Liver (tissue), 9 donors: Measurements from ENCODE around the gene PPL. TPM values are rescaled to one million over a fixed set of nuclear protein-coding genes. Genes with fewer than 3 reads are reported as not detected.

ENCODE experiments used
- DNase-seq: peaks from one replicate; pipeline ENCODE4 v3.0.0-alpha.2; 2017; ENCODE audit warnings: low spot score
- H3K27ac ChIP-seq, 2 donors: one replicate each; pipeline ENCODE4 v1.7.0; 2013; ENCODE audit warnings: inconsistent platforms in 2 of 2, low read length in 2 of 2, control low read depth in 1 of 2, low read depth in 1 of 2, mild to moderate bottlenecking in 1 of 2
- H3K27me3 ChIP-seq, 4 donors: one replicate each; pipeline versions ENCODE4 v1.6.1 to v1.7.0; 2013; ENCODE audit warnings: low read length in 3 of 4, inconsistent platforms in 1 of 4, mild to moderate bottlenecking in 1 of 4, moderate library complexity in 1 of 4; ENCODE audit not compliant: control insufficient read depth in 4 of 4, insufficient read depth in 4 of 4
- H3K36me3 ChIP-seq, 4 donors: one replicate each; pipeline versions ENCODE4 v1.6.1 to v1.7.0; 2013; ENCODE audit warnings: low read length in 3 of 4, mild to moderate bottlenecking in 3 of 4, low read depth in 1 of 4, moderate library complexity in 1 of 4; ENCODE audit not compliant: control insufficient read depth in 4 of 4, insufficient read depth in 3 of 4
- H3K4me1 ChIP-seq, 4 donors: one replicate each; pipeline versions ENCODE4 v1.6.1 to v1.7.0; 2013; ENCODE audit warnings: low read length in 3 of 4, mild to moderate bottlenecking in 3 of 4, moderate library complexity in 1 of 4; ENCODE audit not compliant: control insufficient read depth in 4 of 4, insufficient read depth in 4 of 4
- H3K4me3 ChIP-seq, 3 donors: one replicate each; pipeline versions ENCODE4 v1.6.1 to v1.7.0; 2013; ENCODE audit warnings: low read length in 3 of 3, control low read depth in 1 of 3, low read depth in 1 of 3, mild to moderate bottlenecking in 1 of 3
- H3K9ac ChIP-seq, 2 donors: one replicate each; pipeline ENCODE4 v1.7.0; 2013; ENCODE audit warnings: low read length in 2 of 2, mild to moderate bottlenecking in 2 of 2, moderate library complexity in 2 of 2, control low read depth in 1 of 2, low read depth in 1 of 2
- H3K9me3 ChIP-seq, 4 donors: one replicate each; pipeline versions ENCODE4 v1.6.1 to v1.7.0; 2013; ENCODE audit warnings: low read length in 3 of 4; ENCODE audit not compliant: control insufficient read depth in 4 of 4
- ATF3 ChIP-seq: IDR thresholded peaks from 2 replicates; pipeline ENCODE4 v1.6.1; 2016; ENCODE audit warnings: antibody characterized with exemption
- CTCF ChIP-seq: fragments of 150-350 bp; IDR thresholded peaks from 2 replicates; pipeline ENCODE4 v1.5.1; 2017; ENCODE audit warnings: improper control_type of control experiment, low read depth, low read length; ENCODE audit not compliant: missing input control
- FOXA1 ChIP-seq: IDR thresholded peaks from 2 replicates; pipeline ENCODE4 v1.6.1; 2016; ENCODE audit warnings: antibody characterized with exemption
- FOXA2 ChIP-seq: IDR thresholded peaks from 2 replicates; pipeline ENCODE4 v1.6.1; 2016; ENCODE audit warnings: antibody characterized with exemption
- GABPA ChIP-seq, 2 donors: IDR thresholded peaks in 1 of 2; conservative IDR thresholded peaks in 1 of 2; 2 replicates each; pipeline ENCODE4 v1.6.1; 2016; ENCODE audit warnings: antibody characterized with exemption in 2 of 2, mild to moderate bottlenecking in 1 of 2, moderate library complexity in 1 of 2
- HNF4A ChIP-seq, 2 donors: conservative IDR thresholded peaks; 2 replicates each; pipeline ENCODE4 v1.6.1; 2016; ENCODE audit warnings: antibody characterized with exemption in 2 of 2, mild to moderate bottlenecking in 2 of 2
- HNF4G ChIP-seq: IDR thresholded peaks from 2 replicates; pipeline ENCODE4 v1.6.1; 2016; ENCODE audit warnings: antibody characterized with exemption
- JUND ChIP-seq, 2 donors: IDR thresholded peaks; 2 replicates each; pipeline ENCODE4 v1.6.1; 2016; ENCODE audit warnings: antibody characterized with exemption in 2 of 2
- MAX ChIP-seq: IDR thresholded peaks from 2 replicates; pipeline ENCODE4 v1.6.1; 2016; ENCODE audit warnings: antibody characterized with exemption
- NR2F2 ChIP-seq: IDR thresholded peaks from 2 replicates; pipeline ENCODE4 v1.6.1; 2016; ENCODE audit warnings: antibody characterized with exemption
- REST ChIP-seq: IDR thresholded peaks from 2 replicates; pipeline ENCODE4 v1.6.1; 2016; ENCODE audit warnings: antibody characterized with exemption, mild to moderate bottlenecking
- RXRA ChIP-seq, 2 donors: IDR thresholded peaks; 2 replicates each; pipeline ENCODE4 v1.6.1; 2017 to 2018; ENCODE audit warnings: antibody characterized with exemption in 2 of 2, mild to moderate bottlenecking in 1 of 2
- SP1 ChIP-seq: IDR thresholded peaks from 2 replicates; pipeline ENCODE4 v1.6.1; 2018; ENCODE audit warnings: antibody characterized with exemption, mild to moderate bottlenecking
- YY1 ChIP-seq: IDR thresholded peaks from 2 replicates; pipeline ENCODE4 v1.6.1; 2016; ENCODE audit warnings: antibody characterized with exemption, mild to moderate bottlenecking
- WGBS: extraction: QIAGEN DNeasy Blood & Tissue Kit; methylation state at CpG from one replicate; pipeline ENCODE4 v1.1.7; 2013; 5-methylcytosine and 5-hydroxymethylcytosine counted together
- polyA plus RNA-seq, 2 donors: library from polyadenylated mRNA; stranded (reverse) in 1 of 2; unstranded in 1 of 2; fragments of 200-250 nt in 1 of 2; fragments of >200 nt in 1 of 2; fragmentation: Nextera tagmentation in 1 of 2; extraction: Ambion mirVana in 1 of 2; gene quantifications; one replicate each; pipeline versions ENCODE4 v1.2.1 to v1.2.3, GENCODE V29; 2013 to 2015
- total RNA-seq, 2 donors: library from RNA; depleted of rRNA; stranded (reverse); fragments of >200 nt; gene quantifications; one replicate each; pipeline ENCODE4 v1.2.3, GENCODE V29; 2014
- donor health status: healthy.
- donor health status: healthy.
- donor health status: healthy.
- donor health status: healthy.
- donor health status: healthy.

PPL gene
- total and polyA plus RNA-seq, 4 donors = 2.1 to 26.0 (median 6.1) TPM

GRCh38 chr16:4976079-4976478 is 39.1 kb upstream of the PPL start:
- TF ChIP-seq MAX = no peak
- TF ChIP-seq HNF4G = no peak
- TF ChIP-seq CTCF = no peak
- no peak for TF ChIP-seq SP1
- no peak for TF ChIP-seq FOXA1
- TF ChIP-seq GABPA (IDR thresholded peaks at IDR 0.05 in 1 of 2, conservative IDR thresholded peaks at IDR 0.05 in 1 of 2) = no peak
- no peak for TF ChIP-seq REST
- no peak for TF ChIP-seq FOXA2
- TF ChIP-seq HNF4A (conservative IDR thresholded peaks at IDR 0.05) = no peak
- no peak for TF ChIP-seq JUND (IDR thresholded peaks at IDR 0.05)
- TF ChIP-seq RXRA (IDR thresholded peaks at IDR 0.05) = no peak
- 89% methylated on average over 2 of the region's 2 CpGs for WGBS
- DNase-seq = no peak
- no peak overlapping the region for H3K27ac ChIP-seq
- H3K4me1 ChIP-seq = no peaks in the 10 kb centered on the region
- no peak overlapping the region for H3K9ac ChIP-seq
- no peak overlapping the region for H3K4me3 ChIP-seq
- no peaks in the 10 kb centered on the region for H3K27me3 ChIP-seq
- no peaks in the 10 kb centered on the region for H3K9me3 ChIP-seq
- no peaks in the 10 kb centered on the region for H3K36me3 ChIP-seq

- Histone ChIP-seq H3K4me3 (no peak overlapping the region), H3K27ac (no peak overlapping the region), H3K27me3 (no peaks in the 10 kb centered on the region), H3K9ac (no peak overlapping the region), H3K36me3 (no peaks in the 10 kb centered on the region), H3K4me1 (no peaks in the 10 kb centered on the region), H3K9me3 (no peaks in the 10 kb centered on the region)
- no peak for DNase-seq
- TF ChIP-seq CTCF (no peak), HNF4A (conservative IDR thresholded peaks at IDR 0.05) (no peak), JUND (IDR thresholded peaks at IDR 0.05) (no peak), REST (no peak), MAX (no peak), NR2F2 (no peak), ATF3 (no peak), YY1 (no peak), RXRA (IDR thresholded peaks at IDR 0.05) (no peak), SP1 (no peak), GABPA (IDR thresholded peaks at IDR 0.05 in 1 of 2, conservative IDR thresholded peaks at IDR 0.05 in 1 of 2) (no peak), FOXA2 (no peak)
- 44% methylated on average over 8 of the region's 8 CpGs for WGBS
Measured at GRCh38 chr16:4972938-4973587, 36.1 kb upstream of the PPL start.
